ENCODE data around the gene GPC1.
A peak's percentile ranks its signal among the peaks of the same experiment; 100 is the strongest.

Gene GPC1

GRCh38 chr2:240432820-240433801, 2.4 kb upstream of the GPC1 start:
- no peak for DNase-seq

GRCh38 chr2:240433973-240434727, 1.3 kb upstream of the GPC1 start:
- no peak for DNase-seq

DNA sequence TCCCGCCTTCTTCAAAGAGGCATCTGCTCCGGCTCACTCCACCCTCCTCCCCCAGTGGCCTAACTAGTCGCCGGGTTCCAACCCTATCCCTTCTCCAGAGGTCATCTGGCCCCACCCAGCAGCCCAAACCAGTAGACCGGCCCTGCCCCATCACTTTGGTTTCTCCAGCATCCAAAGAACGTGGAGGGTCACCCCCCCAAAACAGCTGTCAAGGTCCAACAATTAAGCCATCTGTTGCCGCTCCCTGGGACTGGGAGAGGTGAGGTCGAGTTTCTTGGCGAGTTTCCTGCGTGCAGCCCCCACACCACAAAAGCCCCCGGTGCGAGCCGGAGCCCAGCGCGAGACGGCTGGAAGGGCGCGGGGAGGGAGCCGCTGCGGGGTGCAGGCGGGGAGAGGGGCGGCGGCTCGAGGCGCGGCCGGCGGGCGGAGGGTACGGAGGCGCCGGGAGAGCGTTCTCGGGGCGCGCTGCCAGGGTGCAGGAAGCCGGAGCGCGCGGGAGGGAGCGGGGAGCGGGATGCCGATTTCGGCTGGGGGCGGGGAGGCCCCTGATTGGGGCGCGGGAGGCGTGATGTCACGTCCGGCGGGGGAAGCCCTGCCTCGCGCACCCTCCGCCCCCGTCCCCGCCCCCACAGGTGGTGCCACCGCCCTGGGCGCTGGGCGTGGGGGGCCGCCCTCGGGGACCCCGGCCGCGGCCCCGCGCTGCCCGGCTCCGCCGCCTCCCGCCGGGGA, 571 bp upstream of the GPC1 start:
- no peak for DNase-seq

- DNase-seq, result no peak
Observed at GRCh38 chr2:240435948-240436682, 652 bp downstream of the GPC1 start.

DNA sequence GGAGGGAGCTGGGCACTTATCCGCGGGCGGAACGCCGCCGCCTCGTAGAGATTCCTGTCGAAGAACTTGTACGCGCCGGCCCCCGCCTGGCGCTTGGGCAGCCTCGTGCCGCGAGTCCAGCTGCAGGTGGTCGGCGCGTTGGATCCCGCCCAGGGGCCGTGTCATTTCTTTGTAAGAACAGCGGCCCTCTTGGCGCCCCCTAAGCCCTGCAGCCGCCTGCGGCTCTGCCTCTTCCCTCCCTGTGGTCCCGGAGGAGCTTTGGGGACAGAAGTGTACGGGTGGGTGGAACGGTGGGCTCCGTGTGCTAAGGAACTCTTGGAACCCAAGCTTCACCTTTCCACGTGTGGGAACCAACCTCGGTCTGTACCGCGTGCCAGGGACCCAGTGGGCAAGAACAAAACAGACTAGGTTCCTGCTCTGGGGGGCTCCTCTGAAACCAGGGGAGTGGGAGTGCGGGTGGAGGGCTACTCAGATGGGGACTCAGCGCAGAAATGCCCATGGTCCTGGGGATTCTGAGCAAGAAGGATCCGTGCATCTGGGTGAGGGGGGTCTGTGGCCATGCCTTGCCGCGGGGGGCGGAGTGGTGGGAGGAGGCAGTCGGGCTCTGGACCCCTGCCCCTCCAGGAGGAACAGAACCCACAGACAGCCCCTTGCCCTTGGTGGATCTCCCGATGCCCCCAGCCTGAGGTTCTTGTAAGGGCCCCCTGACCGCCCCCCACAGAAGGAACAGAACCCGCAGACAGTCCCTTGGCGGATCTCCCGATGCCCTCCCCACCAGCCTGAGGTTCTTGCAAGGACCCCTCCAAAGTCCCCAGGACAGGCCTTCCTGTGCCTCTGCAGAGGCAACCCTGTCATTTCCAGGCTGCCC, 1.5 kb downstream of the GPC1 start:
- no peak for DNase-seq

DNA sequence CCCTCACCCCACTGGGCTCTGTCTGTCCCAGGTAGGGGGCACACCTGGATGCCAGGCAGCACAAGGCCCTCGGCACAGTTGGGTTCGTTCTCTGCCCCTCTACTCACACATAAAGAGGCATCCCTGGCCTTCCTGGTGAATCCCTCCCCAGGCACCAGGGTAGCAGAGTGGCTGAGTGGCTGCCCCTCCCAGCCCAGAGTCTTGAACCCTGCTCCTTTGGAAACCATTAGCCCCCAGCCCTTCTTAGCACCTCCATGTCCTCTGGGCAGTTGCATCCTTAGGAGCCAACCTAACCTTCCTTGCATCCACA, 2.0 kb downstream of the GPC1 start:
- no peak for DNase-seq

GRCh38 chr2:240437861-240438809, 2.7 kb downstream of the GPC1 start:
- DNase-seq, result peak; percentile 0 to 9

DNA sequence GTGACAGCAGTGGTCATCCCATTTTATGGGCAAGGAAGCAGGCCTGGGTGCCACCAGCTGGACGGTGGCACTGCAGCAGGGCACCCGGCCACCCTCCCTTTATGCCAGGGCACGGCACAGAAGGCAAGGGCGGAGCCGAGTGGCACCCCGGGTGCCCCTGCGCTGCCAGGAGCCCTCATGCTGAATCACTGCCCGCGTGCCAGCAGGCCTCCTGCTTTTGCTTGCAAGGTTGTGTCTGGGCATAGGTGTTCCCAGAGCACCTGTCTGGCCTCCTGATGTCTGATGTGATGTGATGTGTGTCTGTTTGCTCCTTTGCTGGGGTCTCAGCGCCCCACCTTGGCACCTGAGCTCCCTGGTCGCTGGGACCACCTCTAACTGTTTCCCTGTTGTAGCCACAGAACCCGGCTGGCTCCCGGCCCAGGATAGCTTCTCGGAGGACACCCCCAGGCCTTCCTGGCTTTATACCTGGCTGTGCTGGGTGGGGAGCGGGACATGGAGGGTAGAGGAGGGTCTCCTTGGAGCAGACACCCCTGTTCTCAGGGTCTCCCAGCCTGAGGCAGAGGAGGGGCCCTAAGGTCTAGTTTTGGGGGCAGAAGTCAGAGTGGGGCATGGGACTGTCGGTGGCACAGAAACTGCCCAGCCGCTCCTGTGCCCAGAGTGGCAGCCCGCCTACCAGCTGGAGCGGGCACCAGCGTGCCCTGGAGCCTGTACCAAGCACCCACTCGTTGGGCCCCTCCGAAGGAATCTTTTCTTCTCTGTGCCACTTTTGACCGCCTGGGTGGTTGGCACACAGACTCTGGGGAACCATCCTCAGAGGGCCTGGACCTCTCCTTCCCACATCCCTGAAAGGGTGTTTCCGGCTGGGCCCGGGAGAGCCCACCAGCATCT, 3.6 kb downstream of the GPC1 start:
- DNase-seq, result no peak

- no peak for DNase-seq
Observed at GRCh38 chr2:240439698-240440151, 4.3 kb downstream of the GPC1 start.

GRCh38 chr2:240440251-240440650, 4.8 kb downstream of the GPC1 start:
- DNase-seq, result no peak

- DNase-seq, result no peak
Observed at GRCh38 chr2:240440704-240441320, 5.3 kb downstream of the GPC1 start.

DNA sequence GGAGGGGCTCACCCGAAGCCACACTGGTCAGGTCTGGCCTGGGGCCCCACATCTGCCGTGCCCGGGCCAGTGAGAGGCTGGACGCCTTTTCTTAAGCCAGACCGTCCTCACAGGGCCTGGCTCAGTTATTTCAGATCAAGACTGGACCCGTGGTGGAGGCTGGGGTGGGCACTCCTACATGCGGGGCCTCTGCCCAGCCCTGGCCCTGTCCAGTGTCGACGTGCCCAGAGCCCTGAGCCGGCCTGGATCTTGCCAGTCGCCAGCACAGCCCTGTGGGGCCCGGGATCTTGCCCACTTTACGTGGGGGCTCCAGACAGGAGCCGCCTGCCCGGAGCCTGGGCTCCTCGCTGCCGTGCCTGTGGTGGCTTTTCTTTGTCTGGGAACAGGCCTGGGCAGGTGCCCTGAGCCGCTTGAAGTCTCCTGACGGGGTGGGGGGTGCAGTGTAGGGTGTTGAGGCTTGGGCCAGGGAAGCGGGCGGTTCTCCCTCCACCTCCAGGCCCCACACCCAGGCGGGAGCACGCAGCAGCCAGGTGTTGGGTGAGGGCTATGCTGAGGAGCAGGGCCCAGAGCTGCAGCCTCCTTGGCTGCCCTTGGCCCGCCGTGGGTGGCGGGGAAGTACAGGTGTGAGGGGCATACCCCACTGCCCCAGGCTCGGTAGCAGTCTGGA, 6.0 kb downstream of the GPC1 start:
- no peak for DNase-seq

- no peak for DNase-seq
Observed at GRCh38 chr2:240441993-240442411, 6.5 kb downstream of the GPC1 start.

DNA sequence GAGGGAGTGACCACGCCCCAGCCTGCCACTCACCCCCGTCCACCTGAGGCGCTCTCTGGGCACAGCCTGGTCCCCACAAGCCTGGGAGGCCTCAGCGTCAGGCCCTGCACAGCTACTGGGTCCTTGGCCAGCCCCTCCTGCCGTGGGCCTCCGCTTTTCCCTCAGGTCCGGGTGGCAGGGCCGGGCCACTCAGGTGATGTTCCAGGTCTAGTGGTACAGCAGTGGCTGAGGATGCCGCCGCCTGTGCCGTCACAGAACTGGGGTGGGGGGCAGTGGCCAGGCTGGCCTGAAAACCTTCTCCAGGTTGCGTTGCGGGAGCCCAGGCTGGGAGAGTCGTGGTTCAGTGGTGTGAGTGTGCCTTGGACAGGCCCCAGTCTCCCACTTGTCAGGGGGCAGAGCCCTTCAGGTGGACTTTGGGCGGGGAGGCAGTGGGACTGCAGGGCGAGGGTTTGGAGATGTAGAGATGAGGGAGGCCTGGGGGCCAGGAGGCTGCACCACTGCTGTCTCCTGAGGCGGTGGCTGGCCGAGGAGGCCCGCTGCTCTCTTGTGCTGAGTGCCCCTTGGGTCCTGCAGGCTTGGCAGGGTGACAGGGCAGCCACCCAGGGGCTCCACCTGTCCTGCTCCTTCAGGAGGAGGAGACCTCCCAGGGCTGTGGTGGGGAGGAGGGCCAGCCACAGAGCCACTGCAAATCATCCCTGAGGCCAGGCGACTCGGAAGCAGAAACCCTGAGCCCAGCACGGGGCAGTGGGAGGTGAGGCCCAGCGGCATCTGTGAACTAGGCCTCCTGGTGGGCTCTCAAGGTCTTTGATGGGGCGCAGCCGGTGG, 7.6 kb downstream of the GPC1 start:
- no peak for DNase-seq

DNA sequence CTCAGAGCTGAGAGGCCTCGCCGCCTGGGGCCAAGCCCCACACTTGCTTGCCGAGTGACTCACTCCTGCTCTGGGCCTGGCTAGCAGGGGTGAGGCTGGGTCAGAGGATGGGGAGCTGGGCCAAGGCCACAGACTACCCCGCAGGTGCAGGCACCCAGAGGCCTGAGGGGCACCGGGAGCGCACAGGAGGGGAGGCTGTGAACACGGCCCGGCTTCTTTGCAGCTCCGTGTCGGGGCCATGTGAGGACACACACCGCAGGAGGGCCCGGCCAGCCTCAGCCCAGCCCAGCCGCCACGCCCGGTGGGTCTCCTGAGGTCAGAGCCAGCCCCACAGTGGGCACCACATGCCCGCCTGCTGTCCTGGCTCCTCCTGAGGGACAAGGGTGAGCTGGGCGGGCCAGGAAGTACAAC, 8.4 kb downstream of the GPC1 start:
- DNase-seq, result no peak

GRCh38 chr2:240444464-240444863, 9.0 kb downstream of the GPC1 start:
- DNase-seq, result no peak

DNA sequence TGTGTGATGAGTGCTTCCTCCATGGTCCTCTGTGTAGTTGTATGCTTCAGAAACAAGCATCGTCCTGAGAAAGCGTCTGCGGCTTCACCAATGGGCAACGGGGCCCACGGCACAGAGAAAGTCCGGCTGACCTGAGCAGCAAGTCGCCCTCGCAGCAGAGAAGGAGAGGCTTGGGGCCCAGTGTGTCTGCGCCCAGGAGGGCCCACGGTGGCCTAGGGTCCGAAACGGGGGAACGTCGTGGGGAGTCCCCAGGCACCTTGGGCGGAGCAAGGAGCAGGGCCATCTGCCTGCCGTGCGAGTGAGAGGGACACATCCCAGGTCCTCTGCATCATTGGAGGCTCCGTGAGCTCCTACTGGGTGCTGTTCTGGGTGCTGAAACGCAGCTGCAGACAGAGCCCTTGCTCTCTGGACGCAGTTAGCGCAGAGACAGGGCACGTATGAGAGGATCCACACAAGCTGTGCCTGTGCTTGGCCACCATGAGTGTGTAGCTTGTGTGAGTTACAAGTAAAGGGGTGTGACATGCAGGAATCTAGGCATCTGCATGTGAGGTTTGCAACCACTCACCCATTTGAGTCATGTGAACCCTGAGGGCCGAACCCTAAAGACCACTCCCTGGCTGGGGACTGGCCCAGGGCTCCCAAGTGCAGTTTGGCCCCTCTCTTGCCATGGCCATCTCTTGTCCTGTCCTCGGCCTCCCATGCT, 10.6 kb downstream of the GPC1 start:
- no peak for DNase-seq
